Kidney tubule cell (primary cell): ENCODE results near the gene LSM6.

Source experiments
- DNase-seq: peaks from one replicate; pipeline ENCODE4 v3.0.0-alpha.2; 2018; ENCODE audit warnings: low spot score

LSM6 gene

DNA sequence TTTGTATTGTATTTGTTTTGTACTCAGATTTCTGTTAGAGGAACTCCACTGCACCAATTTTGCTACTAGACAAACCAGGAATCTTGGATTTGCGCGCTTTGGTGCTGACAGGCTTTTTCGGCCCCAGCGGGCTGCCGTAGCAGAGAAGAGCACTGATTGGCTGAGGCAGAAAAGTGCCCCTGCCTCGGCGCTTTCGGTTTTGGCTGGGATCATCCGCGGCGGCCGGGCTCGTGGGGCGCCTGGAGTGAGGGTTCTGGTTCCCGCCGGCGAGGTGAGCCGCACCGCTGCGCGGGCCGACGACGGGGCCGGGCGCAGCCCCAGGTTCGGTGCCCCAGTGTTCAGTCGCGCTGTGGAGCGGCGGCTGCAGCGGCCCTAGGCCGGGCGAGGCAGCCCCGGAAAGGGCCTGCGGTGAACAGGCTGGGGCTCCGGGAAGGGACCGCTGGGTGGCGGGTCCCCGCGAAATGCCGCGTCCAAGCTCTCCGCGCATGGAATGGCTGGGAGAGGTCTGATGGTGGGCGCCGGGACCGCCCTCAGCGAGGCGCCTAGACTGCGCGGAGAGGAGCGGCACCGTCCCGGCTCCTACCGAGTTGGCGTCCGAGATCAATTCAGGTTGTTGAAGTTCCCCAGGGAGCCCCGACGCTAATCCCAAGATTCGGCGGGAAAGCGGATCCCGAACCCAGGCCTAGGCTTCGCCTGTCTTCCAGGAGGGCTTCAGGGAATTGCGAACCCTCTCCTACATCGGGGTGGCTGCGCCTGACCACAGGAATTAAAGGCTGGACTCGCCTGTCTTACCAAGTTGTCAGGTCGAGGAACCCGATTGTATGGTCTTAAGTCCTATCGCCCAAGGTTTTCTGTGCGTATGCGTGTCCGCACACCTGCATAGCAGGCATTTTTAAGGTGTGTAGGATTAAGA is at the start of gene LSM6:
Gene LSM6, plus strand, starts transcription at position 178 of the 913 bp plus-strand sequence. CDS start 7,204 bp downstream, outside the sequence.
- peak; percentile 89 for DNase-seq

DNA sequence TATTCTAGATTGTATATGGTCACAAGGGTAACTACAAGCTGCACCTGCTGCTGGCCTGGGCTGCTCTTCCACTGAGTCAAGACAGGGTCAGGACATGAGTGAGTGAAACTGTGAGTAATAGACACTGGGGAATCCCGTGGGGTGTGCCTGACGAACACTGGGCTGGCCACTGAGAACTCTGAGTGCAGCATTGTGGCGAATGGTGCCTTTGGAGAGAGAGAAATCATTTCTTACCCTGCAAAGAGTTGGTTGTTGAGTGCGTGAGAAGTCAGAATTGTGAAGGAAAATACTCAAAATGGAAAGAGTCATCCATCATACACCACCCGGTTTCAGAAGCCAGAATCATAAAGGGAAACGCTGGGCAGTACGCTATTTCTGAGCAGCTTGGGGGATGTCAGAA is 43.1 kb upstream of the LSM6 start:
- peak; percentile 85 for DNase-seq

DNA sequence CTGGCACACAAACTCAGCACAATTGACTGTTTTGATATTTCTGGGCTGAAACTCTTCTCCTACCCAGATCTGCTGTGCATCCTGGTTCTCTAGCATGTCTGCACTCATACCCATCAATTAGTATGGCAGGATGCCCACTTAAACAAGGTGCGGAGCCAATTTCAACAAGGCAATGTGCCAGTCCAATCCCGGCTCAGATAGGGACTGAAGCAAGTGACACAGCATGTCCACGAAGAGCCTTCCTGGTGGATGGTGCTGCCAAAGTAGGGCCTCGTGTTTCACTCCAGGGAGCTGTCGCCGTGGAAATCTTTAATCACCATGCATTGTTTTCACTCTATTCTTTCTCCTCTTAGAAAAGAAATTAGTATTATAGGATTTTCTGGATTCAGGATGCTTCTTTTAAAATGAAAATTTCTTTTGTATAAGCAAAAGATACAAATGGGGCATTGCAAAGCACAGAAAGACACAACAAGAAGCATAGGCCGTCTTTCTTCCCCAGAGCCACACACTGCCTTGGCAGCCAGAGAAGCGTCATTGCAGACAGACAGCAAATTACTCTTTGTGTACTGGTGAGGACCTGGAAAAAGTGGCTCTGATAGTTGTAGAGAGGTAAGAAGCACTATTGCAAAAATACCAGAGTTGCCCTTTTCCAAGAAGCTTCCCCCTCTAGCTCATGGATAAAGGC is 40.6 kb upstream of the LSM6 start:
- DNase-seq, result peak; percentile 11

DNA sequence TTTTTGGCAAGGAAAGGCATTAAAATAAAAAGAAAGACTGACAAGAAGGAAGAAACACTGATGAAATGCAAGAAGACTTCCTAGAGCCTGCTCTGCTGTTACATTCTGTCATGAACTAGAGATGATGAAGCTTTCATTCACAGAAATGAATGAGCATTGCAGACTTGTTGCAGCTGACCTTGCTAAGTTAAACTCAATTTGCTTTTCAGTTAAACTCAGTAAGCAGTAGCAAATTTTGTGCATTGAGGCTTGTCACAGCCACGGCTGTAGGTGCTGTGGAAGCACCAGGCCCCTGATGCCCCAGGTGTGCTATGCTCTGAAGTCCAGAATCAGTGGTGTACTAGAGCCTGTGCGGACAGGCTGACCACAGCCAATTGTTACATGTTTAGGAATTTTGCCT is 39.6 kb upstream of the LSM6 start:
- no peak for DNase-seq

DNA sequence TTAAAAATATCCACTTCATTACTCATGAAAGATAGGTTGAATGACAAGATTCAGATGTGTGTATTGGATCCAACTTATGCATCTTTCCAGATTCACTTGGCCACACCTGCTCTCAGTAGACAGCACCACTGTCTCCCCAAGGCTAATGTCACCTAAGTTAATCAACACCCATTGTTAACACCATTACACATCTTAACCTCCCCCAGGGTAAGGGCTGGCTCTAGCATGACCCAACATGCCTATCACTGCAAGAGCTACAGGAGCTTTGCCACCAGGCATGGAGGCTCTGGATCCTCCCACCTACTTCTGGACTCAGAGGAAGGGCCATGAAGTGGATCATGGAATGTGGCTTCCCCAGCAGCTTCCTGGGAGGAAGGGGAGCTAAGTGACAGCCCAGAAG is 32.8 kb upstream of the LSM6 start:
- DNase-seq, result peak; percentile 65

DNA sequence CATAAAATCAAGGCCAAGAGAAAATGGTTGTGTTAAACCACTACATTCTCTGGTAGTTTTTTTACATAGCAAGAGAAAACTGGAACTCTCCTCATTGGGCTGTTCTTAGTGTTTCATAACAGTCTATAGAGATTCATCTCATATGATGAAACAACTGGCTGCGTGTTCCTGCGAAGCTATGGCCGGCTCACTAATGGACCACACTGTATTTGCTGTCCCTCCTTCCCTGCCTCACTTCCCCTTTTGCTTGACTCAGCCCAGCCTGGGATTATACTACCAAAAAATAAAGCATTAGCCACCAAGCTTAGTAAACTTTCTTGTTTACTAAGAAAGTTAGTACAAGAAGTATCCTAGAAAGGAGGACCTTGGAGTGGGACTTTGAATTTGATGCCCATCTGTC is 31.6 kb upstream of the LSM6 start:
- no peak for DNase-seq

DNA sequence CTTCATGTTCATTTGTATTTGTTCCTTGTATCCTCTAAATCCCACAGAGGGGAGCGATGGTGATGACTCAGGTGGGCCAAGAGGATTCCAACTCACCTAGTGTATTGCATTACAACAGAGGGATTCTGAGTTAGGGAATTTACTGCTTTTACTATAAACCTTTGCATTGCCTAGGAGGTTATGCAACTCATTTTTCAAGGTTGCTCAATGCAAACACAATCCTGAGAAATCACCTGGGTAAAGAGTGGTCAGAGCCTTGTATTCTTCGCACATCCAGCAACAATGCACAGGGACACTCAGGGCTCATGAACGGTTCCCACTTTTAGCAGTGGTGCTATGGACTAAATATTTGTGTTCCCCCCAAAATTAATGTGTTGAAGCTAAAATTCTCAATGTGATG is 28.6 kb upstream of the LSM6 start:
- no peak for DNase-seq

DNA sequence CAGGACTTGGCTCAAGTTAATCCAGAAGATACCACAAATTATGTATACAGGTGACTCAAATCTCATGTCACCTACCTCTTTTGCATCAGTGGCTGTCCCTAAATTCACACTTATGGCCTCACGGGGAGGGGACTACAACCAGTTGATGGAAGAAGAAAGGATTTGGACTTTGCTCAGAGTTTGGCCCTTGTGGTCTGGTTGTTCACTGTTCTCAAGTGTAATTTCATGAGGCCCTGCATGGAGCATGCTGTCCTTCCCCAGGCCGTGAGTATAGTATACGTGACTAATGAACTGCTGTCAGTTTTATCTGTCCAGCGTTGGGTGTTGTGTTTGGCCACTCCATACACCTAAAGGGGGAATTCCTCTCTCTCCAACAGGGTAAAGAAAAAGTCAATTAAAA is 27.5 kb upstream of the LSM6 start:
- DNase-seq, result no peak

DNA sequence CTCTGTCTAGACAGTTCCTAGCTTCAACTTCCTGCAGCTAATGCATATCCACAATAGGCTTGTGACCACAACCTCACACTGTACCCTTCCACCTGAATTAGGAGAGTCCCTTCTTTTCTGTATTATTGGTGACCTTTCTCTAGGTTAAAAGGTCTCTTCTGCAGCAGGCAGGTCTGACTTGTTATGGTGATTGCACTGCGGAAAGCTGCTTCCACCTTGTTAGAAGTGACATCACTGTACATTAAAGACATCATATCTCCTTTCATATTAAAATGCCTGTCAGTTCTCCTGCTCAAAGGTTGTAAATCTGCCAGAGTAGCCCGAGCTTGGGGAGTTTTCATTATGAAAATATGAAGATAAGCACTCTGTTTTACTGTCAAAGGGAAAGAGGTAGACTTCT is 21.5 kb upstream of the LSM6 start:
- no peak for DNase-seq

DNA sequence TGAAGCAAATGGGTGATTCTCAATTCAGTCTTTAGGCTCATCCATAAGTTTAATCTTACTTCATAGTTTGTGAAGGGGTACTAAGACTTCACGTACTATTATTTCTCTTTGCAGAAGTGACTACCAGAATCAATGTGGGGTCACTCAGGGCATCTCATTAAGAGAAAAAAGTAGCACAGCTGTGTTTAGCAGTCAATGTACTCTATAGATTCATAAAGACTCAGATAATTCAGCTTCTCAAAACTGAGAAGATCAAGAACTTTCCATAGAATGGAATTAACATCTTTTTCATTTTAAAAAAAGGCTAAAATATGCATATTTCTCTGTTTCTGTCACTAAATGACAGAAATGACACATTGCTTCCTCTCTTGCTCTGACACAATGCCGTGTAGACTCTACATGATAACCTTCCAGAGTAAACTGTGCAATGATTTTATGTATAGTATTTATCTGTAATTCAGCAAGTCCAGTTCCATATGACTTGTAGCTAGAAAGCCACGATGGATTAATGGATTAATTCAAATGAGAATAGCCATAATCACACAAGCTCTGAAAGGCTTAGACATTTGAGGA is 20.3 kb upstream of the LSM6 start:
- no peak for DNase-seq

DNA sequence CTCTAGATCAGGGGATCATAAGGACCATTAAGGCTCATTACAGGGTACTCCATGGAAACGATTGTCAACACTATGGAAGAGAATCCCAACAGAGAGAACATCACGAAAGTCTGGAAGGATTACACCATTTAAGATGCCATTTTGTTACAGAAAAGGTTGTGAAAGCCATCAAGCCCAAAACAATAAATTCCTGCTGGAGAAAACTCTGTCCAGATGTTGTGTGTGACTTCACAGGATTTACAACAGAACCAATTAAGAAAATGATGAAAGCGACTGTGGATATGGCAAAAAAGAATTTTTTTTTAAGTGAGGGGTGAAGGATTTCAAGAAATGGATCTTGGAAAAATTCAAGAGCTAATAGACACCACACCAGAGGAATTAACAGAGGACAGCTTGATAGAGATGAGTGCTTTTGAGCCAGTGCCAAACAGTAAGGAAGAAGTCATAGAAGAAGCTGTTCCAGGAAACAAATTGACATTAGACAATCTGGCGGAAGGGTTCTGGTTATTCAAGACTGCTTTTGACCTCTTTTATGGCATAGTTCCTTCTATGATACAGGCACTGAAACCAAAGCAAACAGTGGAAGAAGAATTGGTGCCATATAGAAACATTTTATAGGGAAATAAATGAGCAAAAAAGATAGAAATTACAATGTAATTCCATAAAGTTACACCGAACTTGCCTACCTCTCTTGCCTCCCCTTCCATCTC is 17.3 kb upstream of the LSM6 start:
- no peak for DNase-seq

DNA sequence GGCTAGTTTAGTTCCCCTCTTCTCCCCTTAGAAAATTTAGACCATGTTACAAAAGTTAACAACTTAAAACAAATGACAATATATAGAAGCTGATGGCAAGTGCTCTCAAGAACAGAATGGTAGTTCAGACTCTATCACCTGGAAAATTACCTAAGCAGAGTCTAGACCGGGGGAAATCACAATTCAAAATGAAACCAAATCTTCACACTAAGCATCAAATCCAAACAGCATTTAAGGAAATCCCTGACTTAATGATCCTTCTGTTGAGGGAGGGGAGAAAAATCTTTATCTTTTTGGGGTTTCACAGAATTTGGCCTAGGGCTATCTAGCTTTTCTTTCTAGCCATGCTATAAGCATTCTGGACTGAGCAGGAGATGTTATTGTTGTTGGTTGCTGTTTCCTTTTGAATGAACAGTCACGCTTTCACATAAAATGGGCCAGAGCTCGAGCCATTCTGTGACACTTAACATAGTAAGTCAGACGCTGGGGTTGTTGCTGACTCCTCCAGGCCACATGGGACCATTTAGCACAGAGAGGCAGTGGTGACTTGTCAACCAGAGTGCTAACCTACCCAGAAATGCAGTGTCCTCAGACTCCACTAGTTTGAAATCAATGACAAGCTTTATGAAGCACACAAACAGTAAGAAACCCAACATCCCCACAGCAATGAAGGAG is 16.0 kb upstream of the LSM6 start:
- DNase-seq, result no peak

DNA sequence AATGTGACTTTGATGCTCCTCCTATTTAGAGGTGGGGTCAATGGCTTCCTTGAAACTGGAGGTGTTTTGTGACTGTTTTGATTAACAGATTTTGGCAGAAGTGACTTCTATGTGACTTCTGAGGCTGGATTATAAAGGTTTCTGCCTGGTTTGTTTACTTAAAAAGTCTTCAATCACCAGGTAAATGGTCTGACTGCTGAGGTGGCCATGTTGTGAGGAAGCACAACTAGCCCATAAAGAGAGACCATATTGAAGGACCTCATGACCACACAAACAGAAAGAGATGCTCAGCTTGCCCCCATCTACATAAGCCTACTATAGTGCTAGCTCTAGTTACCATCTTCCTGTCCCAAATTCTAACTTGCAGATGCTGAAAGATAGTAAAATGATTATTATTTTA is 14.3 kb upstream of the LSM6 start:
- no peak for DNase-seq

DNA sequence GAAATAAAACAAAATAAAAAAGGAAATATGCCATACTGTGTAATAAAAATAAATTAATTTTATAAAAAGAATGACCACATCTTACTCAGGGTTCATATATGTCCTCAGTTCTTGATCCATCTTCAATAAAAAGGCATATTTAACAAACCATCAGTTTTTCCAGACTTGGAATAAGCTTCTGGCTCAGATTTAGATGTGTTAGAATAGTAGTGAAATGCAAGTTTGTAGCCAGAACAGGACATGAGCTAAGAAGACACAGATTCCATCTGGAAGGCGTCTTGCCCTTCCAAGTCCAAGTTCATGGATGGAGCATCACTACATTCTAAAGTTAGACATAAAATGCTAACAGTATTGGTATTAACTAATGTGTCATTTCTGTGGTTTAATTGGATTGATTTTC is 10.3 kb upstream of the LSM6 start:
- DNase-seq, result no peak

DNA sequence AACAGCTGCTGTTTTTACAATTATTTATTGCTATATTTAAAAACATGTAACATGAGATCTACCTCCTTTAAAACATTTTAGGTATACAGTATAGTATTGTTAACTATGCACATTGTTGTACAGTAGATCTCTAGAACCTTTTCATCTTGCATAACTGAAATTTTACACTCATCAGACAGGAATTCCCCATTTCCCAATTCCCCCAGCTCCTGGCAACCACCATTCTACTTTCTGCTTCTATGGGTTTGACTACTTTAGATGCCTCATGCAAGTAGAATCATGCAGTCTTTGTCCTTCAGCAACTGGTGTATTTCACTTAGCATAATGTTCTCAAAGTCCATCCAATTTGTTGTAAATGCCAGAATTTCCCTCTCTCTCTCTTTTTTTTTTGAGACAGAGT is 9.7 kb upstream of the LSM6 start:
- peak; percentile 84 for DNase-seq

DNA sequence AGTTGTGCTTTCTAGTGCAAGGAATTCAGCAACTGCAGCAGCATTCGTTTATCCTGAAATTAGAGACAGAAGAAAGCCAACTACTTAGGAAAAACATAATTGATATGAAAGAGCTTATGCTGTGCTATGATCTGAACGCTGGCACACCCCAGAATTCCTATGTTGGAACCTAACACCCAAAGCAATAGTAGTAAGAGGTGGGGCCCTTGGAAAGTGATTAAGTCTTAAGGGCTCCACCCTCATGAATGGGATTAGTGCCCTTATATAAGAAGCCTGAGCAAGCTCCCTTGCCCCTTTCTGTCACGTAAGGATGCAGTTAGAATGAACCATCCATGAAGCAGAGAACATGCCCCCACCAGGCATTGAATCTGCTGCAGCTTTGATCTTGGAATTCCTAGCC is 5.4 kb upstream of the LSM6 start:
- DNase-seq, result no peak

DNA sequence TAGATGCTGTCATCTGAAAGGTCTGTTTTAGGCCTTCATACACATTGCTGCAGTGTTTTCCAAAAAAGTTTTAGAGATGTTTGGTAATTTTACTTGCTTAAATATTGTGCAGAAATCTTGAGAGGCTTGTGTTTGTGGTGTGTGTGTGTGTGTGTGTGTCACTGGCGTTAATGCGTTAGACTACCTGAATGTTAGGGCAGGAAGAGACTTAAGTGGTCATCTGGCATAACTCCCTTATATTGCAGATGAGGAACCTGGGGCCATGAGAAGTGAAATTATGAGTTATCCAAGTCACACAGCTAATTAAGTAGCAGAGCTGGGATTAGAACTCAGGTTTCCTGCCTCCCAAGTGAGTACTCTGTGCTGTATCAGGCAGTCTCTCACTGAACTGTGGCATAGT is 1.4 kb downstream of the LSM6 start:
- peak; percentile 6 for DNase-seq

DNA sequence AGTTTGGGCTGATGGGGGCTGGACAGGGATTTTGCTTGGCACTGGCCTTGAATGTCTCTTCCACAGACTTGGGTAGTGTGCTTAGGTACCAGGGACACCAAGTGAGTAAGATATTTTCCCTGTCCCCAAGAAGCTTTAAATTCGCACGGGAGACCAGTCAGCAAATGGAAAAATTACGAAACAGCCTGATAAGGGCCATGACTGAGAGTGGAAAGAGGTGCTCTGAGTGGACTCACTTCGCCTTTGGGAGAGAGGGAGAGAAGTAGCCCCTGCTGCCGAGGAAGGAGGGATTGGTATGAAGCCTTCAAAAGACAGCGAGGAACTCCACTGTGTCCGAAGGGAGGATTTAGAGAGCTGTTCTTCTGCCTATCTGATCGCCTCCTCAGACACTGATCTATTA is 2.6 kb downstream of the LSM6 start:
- no peak for DNase-seq

DNA sequence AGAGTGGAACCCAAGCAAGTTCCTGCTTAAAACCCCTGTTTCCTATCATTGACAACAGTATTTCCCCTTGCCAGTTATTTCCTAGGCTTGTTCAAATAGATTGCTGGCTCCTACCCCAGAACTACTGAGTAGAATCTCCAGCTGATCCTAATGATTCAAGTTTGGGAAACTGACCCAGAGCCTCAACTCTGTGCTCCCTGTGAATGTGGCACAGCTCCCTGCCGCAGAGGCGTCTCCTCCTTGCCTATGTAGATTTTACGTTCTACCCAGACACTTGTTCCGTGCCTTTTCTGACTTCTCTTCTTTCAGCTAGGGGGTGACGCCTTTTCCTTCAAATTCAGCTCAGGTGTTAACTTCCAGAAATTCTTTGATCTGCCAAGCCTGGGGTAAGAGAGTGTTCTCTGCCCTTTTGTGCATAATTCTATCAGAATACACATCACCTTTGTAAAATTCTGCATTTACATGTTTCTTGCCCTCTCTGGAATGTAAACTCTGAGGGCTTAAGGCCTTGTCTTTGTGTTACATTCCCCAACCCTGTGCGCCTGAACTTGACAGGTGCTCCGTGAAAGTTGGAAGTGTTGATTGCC is 4.4 kb downstream of the LSM6 start:
- no peak for DNase-seq

DNA sequence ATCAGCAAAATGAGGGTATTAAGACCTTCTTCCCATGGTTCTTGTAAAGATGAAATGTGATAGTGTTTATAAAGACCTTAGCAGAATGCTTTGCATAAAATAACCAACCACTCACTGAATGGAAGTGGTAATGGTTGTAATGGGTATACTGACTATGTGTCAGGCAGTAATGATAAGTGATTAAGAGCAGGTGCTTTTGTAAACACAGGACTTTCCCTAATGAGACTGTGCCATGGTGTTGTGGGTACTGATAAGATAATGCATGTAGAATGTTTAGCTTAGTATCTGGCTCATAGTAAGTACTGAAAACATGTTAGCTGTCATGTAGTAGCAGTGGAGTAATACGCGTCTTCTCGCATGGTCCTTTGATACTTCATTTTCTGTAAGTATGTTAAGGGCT is 6.9 kb downstream of the LSM6 start:
- no peak for DNase-seq

DNA sequence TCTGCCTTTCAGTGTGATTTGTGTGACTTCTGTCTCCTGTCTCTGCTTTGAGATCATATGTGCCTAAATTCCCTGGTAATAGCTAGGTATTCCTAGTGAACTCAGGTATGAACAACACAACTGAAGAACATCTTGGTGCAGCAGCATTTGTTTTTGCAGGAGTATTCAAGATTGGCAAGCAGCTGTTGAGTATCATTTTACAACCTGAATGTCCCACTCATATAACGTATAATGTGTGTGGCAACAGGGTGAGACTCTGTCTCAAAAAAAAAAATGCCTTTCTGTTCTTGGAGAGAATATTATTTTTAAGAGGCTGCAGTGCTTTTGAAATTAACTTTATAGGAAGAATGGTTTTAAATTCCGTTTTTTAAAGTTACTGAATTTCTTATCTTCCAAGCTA is 7.7 kb downstream of the LSM6 start:
- DNase-seq, result no peak

DNA sequence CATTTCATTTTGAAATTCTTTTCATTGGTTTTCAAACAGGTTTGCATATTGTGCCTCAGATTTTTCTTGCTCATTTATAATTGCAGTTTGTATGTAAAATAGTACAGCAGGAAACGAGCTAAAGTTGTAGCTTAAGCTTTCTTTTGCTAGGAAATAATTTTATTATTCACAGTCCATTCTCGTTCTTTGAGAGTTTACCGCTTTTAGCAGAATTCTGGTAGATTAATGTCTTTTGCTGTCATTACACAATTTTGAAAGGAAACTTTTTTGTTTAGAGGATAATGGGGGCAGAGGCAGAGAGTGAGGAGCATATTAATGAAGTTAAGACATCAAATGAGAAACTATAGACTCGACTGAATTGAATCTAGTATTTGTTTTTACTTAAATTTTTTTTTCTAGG is 10.5 kb downstream of the LSM6 start:
- DNase-seq, result no peak
